Endothelial cell of umbilical vein (primary cell): ENCODE measurements around the gene CCDC171. TPM values are rescaled to one million over a fixed set of nuclear protein-coding genes. Genes with fewer than 3 reads are reported as not detected.

ENCODE experiments used
- BruUV-seq: library from RNA; stranded (reverse); fragments of 400-500 nt; replicated peaks from 2 replicates; lab custom pipeline; 2021; lab: Mats Ljungman, UMichigan
- CTCF ChIA-PET: fragments of 300-600, 350-600 bp; sonication (Branson Sonifier 250); formaldehyde crosslinking; loops from one replicate; lab custom pipeline; 2021; ENCODE audit warnings: antibody characterized with exemption, inconsistent platforms; lab: Charles Lee
- POLR2A ChIA-PET: fragments of 300-600, 350-600 bp; sonication (Branson Sonifier 250); formaldehyde crosslinking; loops from one replicate; lab custom pipeline; 2021; ENCODE audit warnings: antibody characterized with exemption, inconsistent platforms; lab: Charles Lee
- DNase-seq: peaks from one replicate; pipeline ENCODE4 v3.0.0-alpha.2; 2011; ENCODE audit warnings: low read depth, low spot score
- FAIRE-seq: peaks from 2 replicates; lab custom pipeline; 2011; peaks lifted over from hg19 to GRCh38; lab: Jason Lieb, UNC
- H2AFZ ChIP-seq: 2 replicates; pipeline ENCODE4 v1.6.0; 2012; ENCODE audit warnings: low read depth, low read length, control low read depth, inconsistent platforms
- H3K27ac ChIP-seq: 2 replicates; pipeline ENCODE4 v1.5.1; 2011; ENCODE audit warnings: low read depth, mild to moderate bottlenecking, control low read depth, low read length, moderate library complexity; ENCODE audit not compliant: insufficient read depth
- H3K27me3 ChIP-seq, 2 experiments: 2 replicates each; pipeline versions ENCODE4 v1.6.0 to v1.6.1; 2011; ENCODE audit warnings: low read length in 2 of 2, mixed read lengths in 1 of 2; ENCODE audit not compliant: control insufficient read depth in 2 of 2, insufficient read depth in 2 of 2
- H3K36me3 ChIP-seq, 2 experiments: 2 replicates in 1 of 2; 3 replicates in 1 of 2; pipeline ENCODE4 v1.5.1; 2011; ENCODE audit warnings: low read length in 2 of 2, mild to moderate bottlenecking in 1 of 2, moderate library complexity in 1 of 2; ENCODE audit not compliant: control insufficient read depth in 2 of 2, insufficient read depth in 2 of 2; ENCODE audit errors: extremely low read depth in 1 of 2
- H3K4me1 ChIP-seq: 3 replicates; pipeline ENCODE4 v1.5.1; 2011; ENCODE audit warnings: mild to moderate bottlenecking, low read length; ENCODE audit not compliant: control insufficient read depth, insufficient read depth; ENCODE audit errors: extremely low read depth
- H3K4me2 ChIP-seq: 2 replicates; pipeline ENCODE4 v1.6.1; 2011; ENCODE audit warnings: low read length, control low read depth, mixed read lengths; ENCODE audit not compliant: insufficient read depth
- H3K4me3 ChIP-seq, 3 experiments: fragments of 200-600 bp in 1 of 3; sonication (generic), shearing (Covaris generic) in 1 of 3; replicated peaks in 1 of 3; 2 replicates each; pipeline ENCODE4 v1.5.1; 2011 to 2016; ENCODE audit warnings: control low read depth in 3 of 3, low read length in 3 of 3, mild to moderate bottlenecking in 2 of 3, inconsistent platforms in 1 of 3, low read depth in 1 of 3, moderate library complexity in 1 of 3; ENCODE audit not compliant: insufficient read depth in 1 of 3
- H3K79me2 ChIP-seq: 2 replicates; pipeline ENCODE4 v1.6.0; 2012; ENCODE audit warnings: low read length, inconsistent platforms; ENCODE audit not compliant: control insufficient read depth, insufficient read depth
- H3K9ac ChIP-seq: replicated peaks from 2 replicates; pipeline ENCODE3; 2011; ENCODE audit warnings: low read length, control low read depth; ENCODE audit not compliant: insufficient read depth; ENCODE audit errors: extremely low read depth
- H3K9me1 ChIP-seq: replicated peaks from 3 replicates; pipeline ENCODE4 v1.6.0; 2011; ENCODE audit warnings: mild to moderate bottlenecking, low read length; ENCODE audit not compliant: control insufficient read depth, insufficient read depth; ENCODE audit errors: extremely low read depth
- H3K9me3 ChIP-seq: replicated peaks from 2 replicates; pipeline ENCODE4 v1.5.1; 2012; ENCODE audit warnings: low read length, inconsistent platforms; ENCODE audit not compliant: control insufficient read depth, insufficient read depth
- H4K20me1 ChIP-seq: replicated peaks from 2 replicates; pipeline ENCODE3; 2011; ENCODE audit warnings: mild to moderate bottlenecking, low read length; ENCODE audit not compliant: control insufficient read depth, insufficient read depth; ENCODE audit errors: extremely low read depth
- CTCF ChIP-seq, 2 donors: IDR thresholded peaks; 1 replicate in 1 of 2; 2 replicates in 1 of 2; pipeline ENCODE4 v1.5.1; 2011; ENCODE audit warnings: low read length in 2 of 2, mild to moderate bottlenecking in 2 of 2, moderate library complexity in 2 of 2, control low read depth in 1 of 2, inconsistent platforms in 1 of 2, low read depth in 1 of 2; ENCODE audit not compliant: insufficient read depth in 1 of 2; ENCODE audit errors: extremely low read depth in 1 of 2
- EZH2 ChIP-seq: IDR thresholded peaks from 2 replicates; pipeline ENCODE4 v1.6.1; 2012; ENCODE audit warnings: borderline replicate concordance, low read depth, mild to moderate bottlenecking, moderate library complexity, low read length, inconsistent platforms; ENCODE audit not compliant: severe bottlenecking
- FOS ChIP-seq: IDR thresholded peaks from 2 replicates; pipeline ENCODE4 v1.6.1; 2011; ENCODE audit warnings: mild to moderate bottlenecking, low read length, moderate library complexity, borderline replicate concordance; ENCODE audit not compliant: insufficient read depth
- GATA2 ChIP-seq: IDR thresholded peaks from 2 replicates; pipeline ENCODE4 v1.7.0; 2011; ENCODE audit warnings: low read depth, mild to moderate bottlenecking, moderate library complexity, mixed read lengths, low read length; ENCODE audit not compliant: insufficient read length, insufficient read depth
- JUN ChIP-seq: IDR thresholded peaks from 2 replicates; pipeline ENCODE4 v1.6.1; 2011; ENCODE audit warnings: borderline replicate concordance, low read depth; ENCODE audit not compliant: insufficient read length, insufficient read depth
- MAX ChIP-seq: IDR thresholded peaks from 2 replicates; pipeline ENCODE4 v1.6.1; 2011; ENCODE audit not compliant: insufficient read depth, insufficient read length
- MYC ChIP-seq: IDR thresholded peaks from one replicate; pipeline ENCODE4 v1.6.1; 2011; ENCODE audit warnings: mild to moderate bottlenecking, low read depth, low read length
- POLR2A ChIP-seq: IDR thresholded peaks from 2 replicates; pipeline ENCODE4 v1.6.1; 2012; ENCODE audit warnings: low read depth, mild to moderate bottlenecking, control low read depth, low read length
- POLR2AphosphoS5 ChIP-seq: IDR thresholded peaks from 2 replicates; pipeline ENCODE4 v1.6.1; 2012; ENCODE audit warnings: low read depth, mild to moderate bottlenecking, control low read depth, low read length, moderate library complexity; ENCODE audit not compliant: insufficient read depth
- dilution Hi-C: fragments of 300-500 bp; cut with MboI; formaldehyde crosslinking; loops from one replicate; pipeline ENCODE4 v1.15.0; 2019; ENCODE audit warnings: low sequenced_read_pairs; ENCODE audit not compliant: extremely low pct_ligation_motif_present
- intact Hi-C: fragments of 100-400 bp; cut with micrococcal nuclease; formaldehyde crosslinking; loops from one replicate; pipeline ENCODE4 v1.10.0; 2022
- polyA plus RNA-seq, 4 experiments: library from polyadenylated mRNA; depleted of rRNA in 3 of 4; stranded (reverse) in 3 of 4; unstranded in 1 of 4; fragments of >200 nt; gene quantifications; 2 replicates each; pipeline versions ENCODE4 v1.2.1 to v1.2.3, GENCODE V29; 2011 to 2012; ENCODE audit warnings: missing spikeins in 1 of 4
- total RNA-seq: library from RNA; stranded (reverse); gene quantifications from 2 replicates; pipeline ENCODE4 v1.2.3, GENCODE V29; 2021

Gene CCDC171
- total and polyA plus RNA-seq, 2 donors (not counting 3 experiments of a cell fraction or from before 2014, with no cell fraction given) = 0.58 to 1.4 TPM

- H3K27me3 ChIP-seq = no peaks in the 10 kb centered on the region
- no peaks in the 10 kb centered on the region for H3K9me1 ChIP-seq
- no peak overlapping the region for H3K4me2 ChIP-seq
- H3K27ac ChIP-seq = no peak overlapping the region
- H3K36me3 ChIP-seq = no peaks in the 10 kb centered on the region
- no peaks in the 10 kb centered on the region for H3K9me3 ChIP-seq
- no peaks in the 10 kb centered on the region for H3K4me1 ChIP-seq
- H2AFZ ChIP-seq = no peak overlapping the region
- intact Hi-C loops = no loop called here
- no peaks in the 10 kb centered on the region for H3K79me2 ChIP-seq
- no peaks in the 10 kb centered on the region for H4K20me1 ChIP-seq
- ChIA-PET CTCF (no interaction called here), POLR2A (no interaction called here)
- dilution Hi-C loops = no loop called here
- BruUV-seq = no TSS peak
- FAIRE-seq = no peak
- no peak overlapping the region for H3K9ac ChIP-seq
- TF ChIP-seq FOS = no peak
- TF ChIP-seq POLR2AphosphoS5 = no peak
- TF ChIP-seq GATA2 = no peak
- no peak for TF ChIP-seq CTCF (IDR thresholded peaks at IDR 0.05; ENCODE audit: extremely low read depth in 1 of 2, insufficient read depth in 1 of 2, low read depth in 1 of 2, low read length in 2 of 2)
- TF ChIP-seq POLR2A = no peak
- TF ChIP-seq MYC = no peak
- no peak for TF ChIP-seq JUN
- TF ChIP-seq MAX = no peak
- no peak for TF ChIP-seq EZH2
- H3K4me3 ChIP-seq = no peak overlapping the region
- DNase-seq = no peak
Observed at GRCh38 chr9:16022228-16022627, 469.4 kb downstream of the CCDC171 start.
